OCI-LY3 (cell line): ENCODE results near the gene CA5B.
"Not testable (repeated sequence)": the region's sequence is repeated elsewhere in the genome, so short reads cannot be mapped to it uniquely, and the experiment has no call there.

Experiments
- H2AFZ ChIP-seq: fragments of 200-600, 300-600 bp; shearing (Covaris generic); 2 replicates; pipeline ENCODE4 v1.6.0; 2014; ENCODE audit warnings: antibody characterized with exemption, low read depth, low read length
- H3K27ac ChIP-seq: fragments of 200-600, 300-600 bp; sonication (generic); 2 replicates; pipeline ENCODE4 v1.5.1; 2014; ENCODE audit warnings: mild to moderate bottlenecking, low read length, moderate library complexity, mixed read lengths
- H3K27me3 ChIP-seq: fragments of 200-600, 300-600 bp; sonication (generic); 2 replicates; pipeline ENCODE4 v1.6.1; 2014; ENCODE audit warnings: low read depth, low read length, mixed read lengths
- H3K36me3 ChIP-seq: fragments of 200-600, 300-600 bp; sonication (generic); replicated peaks from 2 replicates; pipeline ENCODE3; 2014; ENCODE audit warnings: low read depth, low read length, mixed read lengths
- H3K4me1 ChIP-seq: fragments of 300-600, 200-600 bp; sonication (generic); 2 replicates; pipeline ENCODE4 v1.6.1; 2014; ENCODE audit warnings: low read length, mixed read lengths
- H3K4me2 ChIP-seq: fragments of 200-600, 300-600 bp; sonication (generic); 2 replicates; pipeline ENCODE4 v1.6.1; 2014; ENCODE audit warnings: low read length, mixed read lengths
- H3K4me3 ChIP-seq: fragments of 300-600, 200-600 bp; sonication (generic); 2 replicates; pipeline ENCODE4 v1.5.1; 2014; ENCODE audit warnings: antibody characterized with exemption, mild to moderate bottlenecking, low read length, moderate library complexity
- H3K79me2 ChIP-seq: fragments of 300-600, 200-600 bp; shearing (Covaris generic); 2 replicates; pipeline ENCODE4 v1.6.1; 2014; ENCODE audit warnings: mild to moderate bottlenecking, low read length, mixed read lengths
- H3K9ac ChIP-seq: fragments of 300-600, 200-600 bp; shearing (Covaris generic); 2 replicates; pipeline ENCODE4 v1.6.0; 2014; ENCODE audit warnings: mild to moderate bottlenecking, low read length, moderate library complexity
- H3K9me3 ChIP-seq: fragments of 200-600, 300-600 bp; shearing (Covaris generic); 2 replicates; pipeline ENCODE4 v1.6.1; 2014; ENCODE audit warnings: low read length, mixed read lengths; ENCODE audit not compliant: insufficient read depth
- H4K20me1 ChIP-seq: fragments of 200-600, 300-600 bp; sonication (generic); 2 replicates; pipeline ENCODE4 v1.6.1; 2016; ENCODE audit warnings: low read length, mixed read lengths; ENCODE audit not compliant: insufficient read depth
- EZH2phosphoT487 ChIP-seq: fragments of 200-600 bp; shearing (Covaris generic); IDR thresholded peaks from 2 replicates; pipeline ENCODE4 v1.6.1; 2018; ENCODE audit warnings: antibody characterized with exemption, mixed run types, low read depth
- TF ChIP-seq, protein P1 (sequence below): fragments of 200-600, 300-600 bp; sonication (generic); IDR thresholded peaks from 2 replicates; pipeline ENCODE4 v1.5.1; 2014; ENCODE audit warnings: antibody characterized with exemption, low read length, low read depth

CA5B gene

DNA sequence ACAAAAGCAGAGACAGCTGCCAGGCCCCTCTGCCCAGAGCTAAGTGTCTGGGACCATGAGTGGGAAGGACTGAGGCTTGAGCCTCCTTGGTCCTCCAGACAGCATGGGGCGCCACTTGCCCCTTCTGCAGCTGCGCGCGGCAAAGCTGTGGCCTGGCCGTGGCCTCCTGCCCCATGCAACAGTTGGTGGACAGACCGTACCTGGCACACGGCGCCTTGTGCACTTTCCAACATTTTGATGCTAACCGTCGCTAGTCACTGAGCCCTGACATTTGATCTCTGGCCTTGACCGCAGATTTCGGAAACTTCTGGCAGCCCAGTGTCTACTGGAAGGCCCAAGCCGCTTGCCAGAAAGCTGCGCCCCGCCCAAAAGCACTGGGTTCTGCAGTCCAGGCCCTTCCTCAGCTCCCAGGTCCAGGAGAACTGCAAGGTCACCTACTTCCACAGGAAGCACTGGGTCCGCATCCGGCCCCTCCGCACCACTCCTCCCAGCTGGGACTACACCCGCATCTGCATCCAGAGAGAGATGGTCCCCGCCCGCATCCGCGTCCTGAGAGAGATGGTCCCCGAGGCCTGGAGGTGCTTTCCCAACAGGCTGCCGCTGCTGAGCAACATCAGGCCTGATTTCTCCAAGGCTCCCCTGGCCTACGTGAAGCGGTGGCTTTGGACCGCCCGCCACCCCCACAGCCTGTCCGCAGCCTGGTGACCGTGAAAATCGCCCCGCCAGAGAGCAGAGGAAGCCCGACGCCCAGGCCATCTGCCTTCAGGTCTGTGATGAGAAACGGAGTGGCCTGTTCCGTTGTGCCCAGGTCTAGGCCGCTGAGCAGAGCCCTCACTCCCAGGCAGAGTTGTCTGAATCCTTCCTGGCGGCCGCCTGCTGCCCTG lies 35.3 kb upstream of the CA5B start:
- Histone ChIP-seq H3K4me1 (no peaks in the 10 kb centered on the region), H2AFZ (no peak overlapping the region), H3K9ac (no peak overlapping the region), H4K20me1 (no peaks in the 10 kb centered on the region), H3K79me2 (no peaks in the 10 kb centered on the region), H3K27me3 (no peaks in the 10 kb centered on the region), H3K4me3 (no peak overlapping the region), H3K36me3 (no peaks in the 10 kb centered on the region), H3K9me3 (no peaks in the 10 kb centered on the region), H3K4me2 (no peak overlapping the region), H3K27ac (no peak overlapping the region)
- TF ChIP-seq, protein P1, sequence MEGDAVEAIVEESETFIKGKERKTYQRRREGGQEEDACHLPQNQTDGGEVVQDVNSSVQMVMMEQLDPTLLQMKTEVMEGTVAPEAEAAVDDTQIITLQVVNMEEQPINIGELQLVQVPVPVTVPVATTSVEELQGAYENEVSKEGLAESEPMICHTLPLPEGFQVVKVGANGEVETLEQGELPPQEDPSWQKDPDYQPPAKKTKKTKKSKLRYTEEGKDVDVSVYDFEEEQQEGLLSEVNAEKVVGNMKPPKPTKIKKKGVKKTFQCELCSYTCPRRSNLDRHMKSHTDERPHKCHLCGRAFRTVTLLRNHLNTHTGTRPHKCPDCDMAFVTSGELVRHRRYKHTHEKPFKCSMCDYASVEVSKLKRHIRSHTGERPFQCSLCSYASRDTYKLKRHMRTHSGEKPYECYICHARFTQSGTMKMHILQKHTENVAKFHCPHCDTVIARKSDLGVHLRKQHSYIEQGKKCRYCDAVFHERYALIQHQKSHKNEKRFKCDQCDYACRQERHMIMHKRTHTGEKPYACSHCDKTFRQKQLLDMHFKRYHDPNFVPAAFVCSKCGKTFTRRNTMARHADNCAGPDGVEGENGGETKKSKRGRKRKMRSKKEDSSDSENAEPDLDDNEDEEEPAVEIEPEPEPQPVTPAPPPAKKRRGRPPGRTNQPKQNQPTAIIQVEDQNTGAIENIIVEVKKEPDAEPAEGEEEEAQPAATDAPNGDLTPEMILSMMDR: no peak

DNA sequence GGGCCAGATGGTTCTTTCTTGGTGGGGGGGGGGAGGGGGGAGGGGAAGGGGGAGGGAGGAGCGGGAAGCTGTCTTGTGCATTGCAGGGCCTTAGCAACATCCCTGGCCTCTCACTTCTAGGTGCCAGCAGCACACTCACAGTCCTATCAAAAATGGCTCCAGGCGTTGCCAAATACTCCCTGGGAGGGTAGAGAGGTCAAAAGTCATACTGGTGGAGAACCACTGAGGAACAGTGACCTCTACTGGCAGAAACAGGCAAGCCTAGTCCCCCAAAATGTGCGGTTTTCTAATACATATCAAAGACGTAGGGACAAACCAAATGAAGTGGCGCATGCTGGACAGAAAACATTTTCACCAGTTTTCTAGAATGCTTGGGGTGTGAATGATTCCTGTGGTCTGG lies 34.3 kb upstream of the CA5B start:
- not testable (repeated sequence) for H3K36me3 ChIP-seq, H3K79me2 ChIP-seq, H4K20me1 ChIP-seq, H3K9ac ChIP-seq, H3K27me3 ChIP-seq, H3K4me2 ChIP-seq, H3K4me3 ChIP-seq, H3K4me1 ChIP-seq, H3K9me3 ChIP-seq, H2AFZ ChIP-seq, H3K27ac ChIP-seq

DNA sequence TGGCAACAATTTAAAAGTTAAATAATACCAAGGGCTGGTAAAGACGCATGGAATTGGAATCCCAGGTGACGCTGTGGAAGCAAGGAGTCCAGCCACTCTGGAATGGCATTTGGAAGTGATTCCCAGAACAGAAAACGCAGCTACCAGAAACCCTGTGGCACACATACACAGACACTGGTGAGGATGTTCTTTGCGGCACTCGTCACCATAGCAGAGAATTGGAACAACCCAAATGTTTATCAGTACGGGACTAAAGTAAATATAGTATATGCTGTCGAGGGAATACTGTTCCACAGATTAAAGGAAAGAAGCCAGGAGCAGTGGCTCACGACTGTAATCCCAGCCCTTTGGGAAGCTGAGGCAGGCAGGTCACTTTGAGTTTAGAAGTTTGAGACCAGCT lies 33.8 kb upstream of the CA5B start:
- H3K27me3 ChIP-seq, H3K4me2 ChIP-seq, H3K4me1 ChIP-seq, H3K36me3 ChIP-seq, H3K9me3 ChIP-seq, H2AFZ ChIP-seq, H3K27ac ChIP-seq, H4K20me1 ChIP-seq, H3K9ac ChIP-seq, H3K79me2 ChIP-seq, H3K4me3 ChIP-seq: not testable (repeated sequence)

DNA sequence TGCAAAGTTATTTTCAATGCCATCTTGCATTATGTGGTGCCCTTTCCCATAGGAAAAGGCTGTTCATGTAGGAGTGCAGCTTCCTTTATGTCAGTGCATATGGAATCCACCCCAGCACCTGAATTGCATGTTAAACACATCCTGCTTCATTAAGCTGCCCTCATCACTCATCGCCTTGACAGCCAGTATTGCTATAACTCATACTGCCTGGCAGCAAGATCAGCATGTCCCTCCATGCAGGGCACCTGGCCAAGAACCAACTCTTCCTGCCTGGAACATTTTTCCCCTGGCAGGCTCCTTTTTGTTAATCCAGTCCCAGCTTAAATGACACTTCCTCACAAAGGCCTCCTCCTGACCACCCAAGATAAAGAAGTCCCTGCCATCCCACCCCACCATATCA lies 23.5 kb upstream of the CA5B start:
- no peaks in the 10 kb centered on the region for H3K4me1 ChIP-seq
- no peak overlapping the region for H3K4me3 ChIP-seq
- no peak overlapping the region for H3K27ac ChIP-seq
- no peaks in the 10 kb centered on the region for H4K20me1 ChIP-seq
- no peaks in the 10 kb centered on the region for H3K79me2 ChIP-seq
- no peak for TF ChIP-seq EZH2phosphoT487
- TF ChIP-seq, protein P1: no peak
- H3K27me3 ChIP-seq: no peaks in the 10 kb centered on the region
- no peak overlapping the region for H3K4me2 ChIP-seq
- no peaks in the 10 kb centered on the region for H3K36me3 ChIP-seq
- H2AFZ ChIP-seq: no peak overlapping the region
- no peak overlapping the region for H3K9ac ChIP-seq
- no peaks in the 10 kb centered on the region for H3K9me3 ChIP-seq

DNA sequence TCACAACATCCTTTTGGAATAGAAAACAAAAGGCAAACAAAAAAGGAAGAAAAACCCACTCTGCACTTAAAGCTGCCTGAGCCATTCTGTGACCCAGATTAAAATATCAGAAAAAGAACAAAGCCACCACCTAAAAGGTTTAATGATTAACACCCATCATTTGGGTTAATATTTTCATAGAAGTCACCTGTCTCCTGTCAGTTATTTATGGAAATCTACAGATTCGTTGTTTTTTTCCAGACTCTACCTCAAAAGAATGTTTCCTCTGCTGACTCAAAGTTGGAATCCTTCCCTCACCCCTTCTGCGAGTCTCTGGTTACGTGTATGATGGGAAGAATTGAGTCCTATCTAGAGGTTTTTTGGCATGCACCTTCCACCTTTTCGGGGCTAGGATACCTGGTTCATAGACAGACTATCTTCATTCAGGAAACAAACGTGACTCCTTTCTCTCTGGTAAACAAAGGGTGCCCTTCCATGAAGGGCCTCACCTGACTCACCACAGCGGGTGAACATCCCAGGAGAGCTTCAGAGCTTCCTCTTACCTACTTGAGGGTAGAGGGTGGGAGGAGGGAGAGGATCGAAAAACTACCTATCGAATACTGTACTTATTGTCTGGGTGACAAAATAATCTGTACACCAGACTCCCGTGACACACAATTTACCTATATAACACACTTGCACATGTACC lies 19.6 kb upstream of the CA5B start:
- H3K27ac ChIP-seq: no peak overlapping the region

More for the DNA sequence above, 19.6 kb upstream of the CA5B start:
- Histone ChIP-seq H2AFZ (no peak overlapping the region), H3K79me2 (no peaks in the 10 kb centered on the region), H3K9me3 (no peaks in the 10 kb centered on the region), H3K27me3 (no peaks in the 10 kb centered on the region), H4K20me1 (no peaks in the 10 kb centered on the region), H3K9ac (no peak overlapping the region), H3K36me3 (no peaks in the 10 kb centered on the region), H3K4me3 (no peak overlapping the region), H3K4me1 (0 out of 2 replicates have a peak, but pooled peaks cover 3% of the 10 kb centered on the region), H3K4me2 (no peak overlapping the region)
- TF ChIP-seq, protein P1: no peak
- no peak for TF ChIP-seq EZH2phosphoT487
